ENCODE measurements around the gene XK.

DNA sequence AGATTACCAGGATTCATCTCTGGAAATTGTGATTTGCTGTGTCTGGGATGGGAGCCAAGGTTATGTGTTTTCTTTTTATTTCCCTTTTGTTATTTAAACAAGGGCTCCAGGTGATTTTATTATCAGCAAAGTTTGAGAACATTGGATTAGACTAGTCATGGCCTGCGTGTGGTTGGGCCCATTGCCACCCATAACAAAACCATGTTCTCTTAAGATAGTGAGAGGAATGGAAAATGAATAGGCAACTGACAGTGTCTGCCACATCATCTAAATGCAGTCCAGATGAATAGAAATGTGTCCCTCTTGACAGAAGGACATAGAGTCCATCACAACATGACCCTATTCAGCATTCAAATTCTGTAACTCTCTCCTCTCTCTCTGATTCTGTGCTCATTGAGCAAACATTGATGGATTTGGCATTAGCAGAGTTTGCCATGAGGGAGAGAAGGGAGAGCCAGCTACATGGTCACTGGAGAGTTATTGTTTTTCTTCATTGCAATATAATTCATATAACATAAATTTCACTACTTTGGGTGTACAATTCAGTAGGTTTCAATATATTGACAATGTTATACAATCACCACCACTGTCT lies 11.7 kb downstream of the XK start:
- TF ChIP-seq, protein P1, sequence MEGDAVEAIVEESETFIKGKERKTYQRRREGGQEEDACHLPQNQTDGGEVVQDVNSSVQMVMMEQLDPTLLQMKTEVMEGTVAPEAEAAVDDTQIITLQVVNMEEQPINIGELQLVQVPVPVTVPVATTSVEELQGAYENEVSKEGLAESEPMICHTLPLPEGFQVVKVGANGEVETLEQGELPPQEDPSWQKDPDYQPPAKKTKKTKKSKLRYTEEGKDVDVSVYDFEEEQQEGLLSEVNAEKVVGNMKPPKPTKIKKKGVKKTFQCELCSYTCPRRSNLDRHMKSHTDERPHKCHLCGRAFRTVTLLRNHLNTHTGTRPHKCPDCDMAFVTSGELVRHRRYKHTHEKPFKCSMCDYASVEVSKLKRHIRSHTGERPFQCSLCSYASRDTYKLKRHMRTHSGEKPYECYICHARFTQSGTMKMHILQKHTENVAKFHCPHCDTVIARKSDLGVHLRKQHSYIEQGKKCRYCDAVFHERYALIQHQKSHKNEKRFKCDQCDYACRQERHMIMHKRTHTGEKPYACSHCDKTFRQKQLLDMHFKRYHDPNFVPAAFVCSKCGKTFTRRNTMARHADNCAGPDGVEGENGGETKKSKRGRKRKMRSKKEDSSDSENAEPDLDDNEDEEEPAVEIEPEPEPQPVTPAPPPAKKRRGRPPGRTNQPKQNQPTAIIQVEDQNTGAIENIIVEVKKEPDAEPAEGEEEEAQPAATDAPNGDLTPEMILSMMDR (IDR thresholded peaks at IDR 0.05; ENCODE audit: extremely low read depth in 1 of 2, insufficient read depth in 1 of 2, low read depth in 1 of 2, low read length in 2 of 2), result no peak
- no peak for TF ChIP-seq POLR2A (IDR thresholded peaks at IDR 0.05; ENCODE audit: low read depth, low read length)
- TF ChIP-seq, protein P2, sequence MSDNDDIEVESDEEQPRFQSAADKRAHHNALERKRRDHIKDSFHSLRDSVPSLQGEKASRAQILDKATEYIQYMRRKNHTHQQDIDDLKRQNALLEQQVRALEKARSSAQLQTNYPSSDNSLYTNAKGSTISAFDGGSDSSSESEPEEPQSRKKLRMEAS (IDR thresholded peaks at IDR 0.05; ENCODE audit: insufficient read depth, insufficient read length), result no peak
- no peak for TF ChIP-seq MYC (IDR thresholded peaks at IDR 0.05; ENCODE audit: low read depth, low read length)
- no peak for TF ChIP-seq POLR2AphosphoS5 (IDR thresholded peaks at IDR 0.05; ENCODE audit: insufficient read depth, low read depth, low read length)
- TF ChIP-seq GATA2 (IDR thresholded peaks at IDR 0.05; ENCODE audit: insufficient read depth, insufficient read length, low read depth, low read length), result no peak
- TF ChIP-seq EZH2 (IDR thresholded peaks at IDR 0.05; ENCODE audit: borderline replicate concordance, low read depth, low read length, severe bottlenecking), result no peak
